Neutrophil (primary cell): ENCODE data around the gene HOXA1.

ENCODE experiments used
- H3K27ac ChIP-seq: fragments of 200-600 bp; sonication (generic); 2 replicates; pipeline ENCODE4 v1.5.1; 2016; ENCODE audit warnings: mild to moderate bottlenecking, moderate library complexity
- H3K27me3 ChIP-seq: fragments of 200-600 bp; sonication (generic); 2 replicates; pipeline ENCODE4 v1.6.0; 2016; ENCODE audit warnings: mild to moderate bottlenecking
- H3K36me3 ChIP-seq: fragments of 200-600 bp; sonication (generic); 2 replicates; pipeline ENCODE4 v1.5.1; 2017
- H3K4me1 ChIP-seq, 2 experiments: fragments of 200-600 bp in 1 of 2; sonication (generic) in 1 of 2; 1 replicate in 1 of 2; 2 replicates in 1 of 2; pipeline versions ENCODE4 v1.5.1 to v1.6.1; 2013 to 2016; ENCODE audit warnings: low read depth in 1 of 2, low read length in 1 of 2, mild to moderate bottlenecking in 1 of 2, moderate library complexity in 1 of 2; ENCODE audit not compliant: control insufficient read depth in 1 of 2, insufficient read depth in 1 of 2
- H3K4me3 ChIP-seq, 2 experiments: fragments of 200-600 bp in 1 of 2; sonication (generic) in 1 of 2; 1 replicate in 1 of 2; 2 replicates in 1 of 2; pipeline ENCODE4 v1.5.1; 2013 to 2016; ENCODE audit warnings: low read depth in 1 of 2, low read length in 1 of 2, mild to moderate bottlenecking in 1 of 2, moderate library complexity in 1 of 2
- H3K9me3 ChIP-seq: fragments of 200-600 bp; sonication (generic); 2 replicates; pipeline ENCODE4 v1.5.1; 2016
- CTCF ChIP-seq: fragments of 200-600 bp; sonication (generic); IDR thresholded peaks from 2 replicates; pipeline ENCODE4 v1.5.1; 2016; ENCODE audit warnings: antibody characterized with exemption

HOXA1 gene

GRCh38 chr7:27110186-27111031, 14.6 kb upstream of the HOXA1 start:
- H3K4me3 ChIP-seq, result no peak overlapping the region
- no peak for TF ChIP-seq CTCF
- H3K27ac ChIP-seq, result no peak overlapping the region
- no peaks in the 10 kb centered on the region for H3K36me3 ChIP-seq
- H3K27me3 ChIP-seq, result peaks cover 18% of the 10 kb centered on the region
- H3K9me3 ChIP-seq, result no peaks in the 10 kb centered on the region
- H3K4me1 ChIP-seq, result no peaks in the 10 kb centered on the region

GRCh38 chr7:27109466-27110185, 13.8 kb upstream of the HOXA1 start:
- Histone ChIP-seq H3K36me3 (no peaks in the 10 kb centered on the region), H3K27ac (no peak overlapping the region), H3K27me3 (peaks cover 26% of the 10 kb centered on the region), H3K9me3 (no peaks in the 10 kb centered on the region), H3K4me1 (no peaks in the 10 kb centered on the region), H3K4me3 (no peak overlapping the region)
- no peak for TF ChIP-seq CTCF

- no peaks in the 10 kb centered on the region for H3K36me3 ChIP-seq
- H3K27me3 ChIP-seq, result peaks cover 32% of the 10 kb centered on the region
- TF ChIP-seq CTCF, result no peak
- H3K4me3 ChIP-seq, result no peak overlapping the region
- H3K9me3 ChIP-seq, result no peaks in the 10 kb centered on the region
- no peaks in the 10 kb centered on the region for H3K4me1 ChIP-seq
- H3K27ac ChIP-seq, result no peak overlapping the region
Observed at GRCh38 chr7:27108390-27109127, 12.8 kb upstream of the HOXA1 start.

- Histone ChIP-seq H3K27ac (no peak overlapping the region), H3K9me3 (no peaks in the 10 kb centered on the region), H3K27me3 (peaks cover 41% of the 10 kb centered on the region), H3K4me1 (peaks cover 0 to under 1% of the 10 kb centered on the region in 2 experiments), H3K36me3 (no peaks in the 10 kb centered on the region), H3K4me3 (no peak overlapping the region)
- TF ChIP-seq CTCF, result no peak
Observed at GRCh38 chr7:27107391-27108381, 11.9 kb upstream of the HOXA1 start.

GRCh38 chr7:27106901-27107240, 11.1 kb upstream of the HOXA1 start:
- H3K27me3 ChIP-seq, result peaks cover 49% of the 10 kb centered on the region
- H3K27ac ChIP-seq, result no peak overlapping the region
- no peak for TF ChIP-seq CTCF
- H3K4me1 ChIP-seq, result peaks cover 0 to 9% of the 10 kb centered on the region in 2 experiments
- no peaks in the 10 kb centered on the region for H3K9me3 ChIP-seq
- H3K36me3 ChIP-seq, result peaks cover under 1% of the 10 kb centered on the region
- H3K4me3 ChIP-seq, result no peak overlapping the region
